Subcutaneous abdominal adipose tissue (tissue), 5 donors: ENCODE data around the gene LMX1B.
A peak's percentile ranks its signal among the peaks of the same experiment; 100 is the strongest.

Source experiments
- H3K27ac ChIP-seq: one replicate; pipeline ENCODE4 v1.7.0; 2013; ENCODE audit warnings: low read depth, mild to moderate bottlenecking, inconsistent platforms, low read length, moderate library complexity
- H3K27me3 ChIP-seq, 5 donors: one replicate each; pipeline ENCODE4 v1.7.0; 2013; ENCODE audit warnings: low read length in 5 of 5, inconsistent platforms in 1 of 5; ENCODE audit not compliant: control insufficient read depth in 5 of 5, insufficient read depth in 4 of 5
- H3K36me3 ChIP-seq, 5 donors: one replicate each; pipeline ENCODE4 v1.7.0; 2013; ENCODE audit warnings: low read length in 5 of 5; ENCODE audit not compliant: control insufficient read depth in 5 of 5, insufficient read depth in 5 of 5
- H3K4me1 ChIP-seq, 5 donors: one replicate each; pipeline ENCODE4 v1.7.0; 2013; ENCODE audit warnings: low read length in 5 of 5, mild to moderate bottlenecking in 3 of 5, moderate library complexity in 1 of 5; ENCODE audit not compliant: control insufficient read depth in 5 of 5, insufficient read depth in 5 of 5
- H3K4me3 ChIP-seq, 5 donors: one replicate each; pipeline ENCODE4 v1.7.0; 2013; ENCODE audit warnings: low read length in 5 of 5, low read depth in 1 of 5
- H3K9ac ChIP-seq, 5 donors: one replicate each; pipeline ENCODE4 v1.7.0; 2013; ENCODE audit warnings: low read length in 5 of 5, mild to moderate bottlenecking in 4 of 5, moderate library complexity in 3 of 5
- H3K9me3 ChIP-seq, 5 donors: one replicate each; pipeline ENCODE4 v1.7.0; 2013; ENCODE audit warnings: low read length in 5 of 5; ENCODE audit not compliant: control insufficient read depth in 5 of 5
- donor health status: healthy.
- donor health status: healthy.
- donor health status: healthy.
- donor health status: healthy.
- donor health status: healthy.

Gene LMX1B

GRCh38 chr9:126611193-126611591, 2.5 kb upstream of the LMX1B start:
- Histone ChIP-seq H3K36me3 (no peaks in the 10 kb centered on the region), H3K4me1 (peaks cover 0 to 44% (median 39%) of the 10 kb centered on the region in 5 donors), H3K27ac (no peak overlapping the region), H3K9me3 (no peaks in the 10 kb centered on the region), H3K4me3 (no peak overlapping the region), H3K27me3 (peaks cover 51 to 80% (median 63%) of the 10 kb centered on the region in 5 donors), H3K9ac (no peak overlapping the region)

GRCh38 chr9:126611592-126612325, 2.0 kb upstream of the LMX1B start:
- H3K36me3 ChIP-seq = no peaks in the 10 kb centered on the region
- peaks cover 57 to 79% (median 64%) of the 10 kb centered on the region in 5 donors for H3K27me3 ChIP-seq
- peak overlapping the region in 4 of 5 donors; percentile 3 to 50 (median 33) for H3K4me3 ChIP-seq
- peaks cover 0 to 44% (median 39%) of the 10 kb centered on the region in 5 donors for H3K4me1 ChIP-seq
- no peak overlapping the region for H3K9ac ChIP-seq
- no peaks in the 10 kb centered on the region for H3K9me3 ChIP-seq
- no peak overlapping the region for H3K27ac ChIP-seq

- Histone ChIP-seq H3K36me3 (no peaks in the 10 kb centered on the region), H3K27ac (no peak overlapping the region), H3K9me3 (no peaks in the 10 kb centered on the region), H3K4me1 (peaks cover 0 to 44% (median 39%) of the 10 kb centered on the region in 5 donors), H3K27me3 (peaks cover 57 to 77% (median 67%) of the 10 kb centered on the region in 5 donors), H3K4me3 (peak overlapping the region in 4 of 5 donors; percentile 42 to 55 (median 48)), H3K9ac (no peak overlapping the region)
These were observed 1.4 kb upstream of the LMX1B start for GRCh38 chr9:126612326-126612812.

GRCh38 chr9:126612813-126613641, 701 bp upstream of the LMX1B start:
- Histone ChIP-seq H3K36me3 (no peaks in the 10 kb centered on the region), H3K27ac (no peak overlapping the region), H3K27me3 (peaks cover 58 to 80% (median 65%) of the 10 kb centered on the region in 5 donors), H3K9ac (no peak overlapping the region), H3K9me3 (no peaks in the 10 kb centered on the region), H3K4me3 (peak overlapping the region in 4 of 5 donors; percentile 32 to 55 (median 44)), H3K4me1 (peaks cover 0 to 44% (median 40%) of the 10 kb centered on the region in 5 donors)

GRCh38 chr9:126614088-126614454, 343 bp downstream of the LMX1B start:
- H3K36me3 ChIP-seq = no peaks in the 10 kb centered on the region
- H3K4me1 ChIP-seq = peaks cover 0 to 44% (median 42%) of the 10 kb centered on the region in 5 donors
- H3K9ac ChIP-seq = no peak overlapping the region
- H3K9me3 ChIP-seq = no peaks in the 10 kb centered on the region
- peak overlapping the region in 1 of 5 donors; percentile 33 for H3K4me3 ChIP-seq
- H3K27ac ChIP-seq = no peak overlapping the region
- peaks cover 67 to 83% (median 72%) of the 10 kb centered on the region in 5 donors for H3K27me3 ChIP-seq

- peak overlapping the region in 3 of 5 donors; percentile 6 to 33 (median 6) for H3K4me3 ChIP-seq
- peaks cover 66 to 83% (median 74%) of the 10 kb centered on the region in 5 donors for H3K27me3 ChIP-seq
- no peak overlapping the region for H3K9ac ChIP-seq
- no peaks in the 10 kb centered on the region for H3K9me3 ChIP-seq
- peaks cover 0 to 44% (median 42%) of the 10 kb centered on the region in 5 donors for H3K4me1 ChIP-seq
- H3K36me3 ChIP-seq = no peaks in the 10 kb centered on the region
- no peak overlapping the region for H3K27ac ChIP-seq
These were observed 922 bp downstream of the LMX1B start for GRCh38 chr9:126614455-126615244.

DNA sequence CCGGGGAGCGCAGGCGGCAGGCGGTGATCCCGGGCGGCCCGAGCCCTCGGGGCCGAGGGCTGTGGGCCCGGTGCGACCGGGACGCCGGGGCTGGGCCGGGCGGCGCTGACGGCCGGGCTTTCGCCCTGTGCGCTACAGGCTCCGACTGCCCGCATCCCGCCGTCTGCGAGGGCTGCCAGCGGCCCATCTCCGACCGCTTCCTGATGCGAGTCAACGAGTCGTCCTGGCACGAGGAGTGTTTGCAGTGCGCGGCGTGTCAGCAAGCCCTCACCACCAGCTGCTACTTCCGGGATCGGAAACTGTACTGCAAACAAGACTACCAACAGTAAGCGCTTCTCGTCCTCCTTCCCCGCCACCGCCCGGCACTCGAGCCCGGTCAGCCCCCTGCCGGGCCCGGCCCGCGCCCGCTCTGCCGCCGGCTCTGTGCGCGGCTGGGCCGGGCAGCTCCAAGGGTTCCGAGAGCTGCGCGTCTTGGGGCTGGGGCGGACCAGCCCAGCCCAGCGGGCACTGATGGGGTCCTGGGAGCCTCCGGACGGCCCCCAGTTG, 1.6 kb downstream of the LMX1B start:
- no peaks in the 10 kb centered on the region for H3K36me3 ChIP-seq
- no peak overlapping the region for H3K27ac ChIP-seq
- peaks cover 67 to 83% (median 71%) of the 10 kb centered on the region in 5 donors for H3K27me3 ChIP-seq
- no peaks in the 10 kb centered on the region for H3K9me3 ChIP-seq
- peaks cover 0 to 44% (median 38%) of the 10 kb centered on the region in 5 donors for H3K4me1 ChIP-seq
- no peak overlapping the region for H3K9ac ChIP-seq
- H3K4me3 ChIP-seq = no peak overlapping the region

DNA sequence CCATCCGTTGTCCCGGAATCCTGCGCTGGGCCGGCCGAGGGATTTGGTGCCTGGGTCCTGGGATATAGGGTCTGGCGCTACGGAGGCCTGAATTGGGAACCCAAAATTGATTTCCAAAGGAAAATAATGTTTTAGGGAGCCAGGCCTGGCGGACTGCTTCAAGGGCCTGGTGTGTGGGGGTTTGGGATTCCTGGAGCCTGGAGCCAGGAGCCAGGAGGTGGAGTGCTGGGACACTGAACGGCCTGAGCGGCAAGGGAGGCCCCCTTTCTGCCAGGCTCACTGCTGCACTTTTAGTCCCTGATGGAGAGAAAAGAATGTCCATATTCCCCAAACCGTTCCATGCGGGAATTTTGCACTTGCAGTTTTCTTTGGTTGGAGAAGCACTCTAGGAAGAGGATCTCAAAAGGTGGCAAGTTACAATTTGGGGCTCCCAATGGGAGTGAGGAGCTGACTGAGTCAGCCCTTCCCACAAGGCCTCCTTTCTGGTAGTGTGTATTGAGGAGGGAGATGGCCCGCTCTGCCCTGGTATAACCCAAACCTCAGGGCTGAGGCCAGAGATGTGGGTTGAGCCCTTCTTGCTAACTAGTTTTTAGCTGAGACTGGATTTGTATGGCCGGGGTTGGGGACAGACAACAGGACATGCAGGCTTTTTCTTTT, 2.2 kb downstream of the LMX1B start:
- Histone ChIP-seq H3K4me1 (peaks cover 0 to 38% (median 32%) of the 10 kb centered on the region in 5 donors), H3K9ac (no peak overlapping the region), H3K27ac (no peak overlapping the region), H3K27me3 (peaks cover 66 to 83% (median 67%) of the 10 kb centered on the region in 5 donors), H3K9me3 (no peaks in the 10 kb centered on the region), H3K4me3 (no peak overlapping the region), H3K36me3 (no peaks in the 10 kb centered on the region)

DNA sequence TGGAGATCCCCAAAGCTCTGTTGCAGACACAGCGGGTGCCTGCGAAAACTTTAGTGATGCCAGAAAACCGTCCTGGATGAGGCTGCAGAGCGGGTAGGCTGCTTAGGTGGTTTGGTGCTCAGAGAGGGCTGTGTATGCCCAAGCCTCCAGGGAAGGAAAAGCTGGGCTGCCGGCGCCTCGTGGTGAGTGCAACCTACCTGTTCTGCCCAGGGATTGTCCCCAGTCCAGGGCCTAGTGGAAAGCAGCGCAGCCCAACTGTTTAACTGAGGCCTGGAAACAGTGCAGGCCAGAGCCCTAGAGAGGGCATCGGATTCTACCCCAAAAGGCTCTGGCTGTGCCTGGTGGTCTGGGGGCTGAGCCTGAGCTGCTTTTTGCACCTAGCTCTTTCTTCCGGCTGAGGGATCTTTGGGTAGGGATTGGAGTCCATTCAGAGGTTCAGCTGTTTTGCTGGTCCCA, 2.8 kb downstream of the LMX1B start:
- Histone ChIP-seq H3K9ac (no peak overlapping the region), H3K36me3 (no peaks in the 10 kb centered on the region), H3K4me1 (peaks cover 0 to 32% (median 26%) of the 10 kb centered on the region in 5 donors), H3K27ac (no peak overlapping the region), H3K9me3 (no peaks in the 10 kb centered on the region), H3K4me3 (no peak overlapping the region), H3K27me3 (peaks cover 61 to 83% (median 66%) of the 10 kb centered on the region in 5 donors)
